Liver (tissue), 9 donors: ENCODE measurements around the gene HS1BP3. TPM values are rescaled to one million over a fixed set of nuclear protein-coding genes. Genes with fewer than 3 reads are reported as not detected.

ENCODE experiments used
- DNase-seq: peaks from one replicate; pipeline ENCODE4 v3.0.0-alpha.2; 2017; ENCODE audit warnings: low spot score
- H3K27ac ChIP-seq, 2 donors: one replicate each; pipeline ENCODE4 v1.7.0; 2013; ENCODE audit warnings: inconsistent platforms in 2 of 2, low read length in 2 of 2, control low read depth in 1 of 2, low read depth in 1 of 2, mild to moderate bottlenecking in 1 of 2
- H3K27me3 ChIP-seq, 4 donors: one replicate each; pipeline versions ENCODE4 v1.6.1 to v1.7.0; 2013; ENCODE audit warnings: low read length in 3 of 4, inconsistent platforms in 1 of 4, mild to moderate bottlenecking in 1 of 4, moderate library complexity in 1 of 4; ENCODE audit not compliant: control insufficient read depth in 4 of 4, insufficient read depth in 4 of 4
- H3K36me3 ChIP-seq, 4 donors: one replicate each; pipeline versions ENCODE4 v1.6.1 to v1.7.0; 2013; ENCODE audit warnings: low read length in 3 of 4, mild to moderate bottlenecking in 3 of 4, low read depth in 1 of 4, moderate library complexity in 1 of 4; ENCODE audit not compliant: control insufficient read depth in 4 of 4, insufficient read depth in 3 of 4
- H3K4me1 ChIP-seq, 4 donors: one replicate each; pipeline versions ENCODE4 v1.6.1 to v1.7.0; 2013; ENCODE audit warnings: low read length in 3 of 4, mild to moderate bottlenecking in 3 of 4, moderate library complexity in 1 of 4; ENCODE audit not compliant: control insufficient read depth in 4 of 4, insufficient read depth in 4 of 4
- H3K4me3 ChIP-seq, 3 donors: one replicate each; pipeline versions ENCODE4 v1.6.1 to v1.7.0; 2013; ENCODE audit warnings: low read length in 3 of 3, control low read depth in 1 of 3, low read depth in 1 of 3, mild to moderate bottlenecking in 1 of 3
- H3K9ac ChIP-seq, 2 donors: one replicate each; pipeline ENCODE4 v1.7.0; 2013; ENCODE audit warnings: low read length in 2 of 2, mild to moderate bottlenecking in 2 of 2, moderate library complexity in 2 of 2, control low read depth in 1 of 2, low read depth in 1 of 2
- H3K9me3 ChIP-seq, 4 donors: one replicate each; pipeline versions ENCODE4 v1.6.1 to v1.7.0; 2013; ENCODE audit warnings: low read length in 3 of 4; ENCODE audit not compliant: control insufficient read depth in 4 of 4
- EGR1 ChIP-seq, 2 donors: IDR thresholded peaks; 2 replicates each; pipeline ENCODE4 v1.6.1; 2016 to 2018; ENCODE audit warnings: antibody characterized with exemption in 2 of 2, low read depth in 2 of 2
- FOXA1 ChIP-seq: IDR thresholded peaks from 2 replicates; pipeline ENCODE4 v1.6.1; 2016; ENCODE audit warnings: antibody characterized with exemption
- GABPA ChIP-seq, 2 donors: IDR thresholded peaks in 1 of 2; conservative IDR thresholded peaks in 1 of 2; 2 replicates each; pipeline ENCODE4 v1.6.1; 2016; ENCODE audit warnings: antibody characterized with exemption in 2 of 2, mild to moderate bottlenecking in 1 of 2, moderate library complexity in 1 of 2
- HNF4A ChIP-seq, 2 donors: conservative IDR thresholded peaks; 2 replicates each; pipeline ENCODE4 v1.6.1; 2016; ENCODE audit warnings: antibody characterized with exemption in 2 of 2, mild to moderate bottlenecking in 2 of 2
- HNF4G ChIP-seq: IDR thresholded peaks from 2 replicates; pipeline ENCODE4 v1.6.1; 2016; ENCODE audit warnings: antibody characterized with exemption
- JUND ChIP-seq, 2 donors: IDR thresholded peaks; 2 replicates each; pipeline ENCODE4 v1.6.1; 2016; ENCODE audit warnings: antibody characterized with exemption in 2 of 2
- NR2F2 ChIP-seq: IDR thresholded peaks from 2 replicates; pipeline ENCODE4 v1.6.1; 2016; ENCODE audit warnings: antibody characterized with exemption
- RAD21 ChIP-seq, 2 donors: IDR thresholded peaks; 2 replicates each; pipeline ENCODE4 v1.6.1; 2016; ENCODE audit warnings: antibody characterized with exemption in 2 of 2, mild to moderate bottlenecking in 2 of 2
- RXRA ChIP-seq, 2 donors: IDR thresholded peaks; 2 replicates each; pipeline ENCODE4 v1.6.1; 2017 to 2018; ENCODE audit warnings: antibody characterized with exemption in 2 of 2, mild to moderate bottlenecking in 1 of 2
- SP1 ChIP-seq: IDR thresholded peaks from 2 replicates; pipeline ENCODE4 v1.6.1; 2018; ENCODE audit warnings: antibody characterized with exemption, mild to moderate bottlenecking
- TAF1 ChIP-seq: conservative IDR thresholded peaks from 2 replicates; pipeline ENCODE4 v1.6.1; 2016; ENCODE audit warnings: antibody characterized with exemption, mild to moderate bottlenecking
- YY1 ChIP-seq: IDR thresholded peaks from 2 replicates; pipeline ENCODE4 v1.6.1; 2016; ENCODE audit warnings: antibody characterized with exemption, mild to moderate bottlenecking
- WGBS: extraction: QIAGEN DNeasy Blood & Tissue Kit; methylation state at CpG from one replicate; pipeline ENCODE4 v1.1.7; 2013; 5-methylcytosine and 5-hydroxymethylcytosine counted together
- polyA plus RNA-seq, 2 donors: library from polyadenylated mRNA; stranded (reverse) in 1 of 2; unstranded in 1 of 2; fragments of 200-250 nt in 1 of 2; fragments of >200 nt in 1 of 2; fragmentation: Nextera tagmentation in 1 of 2; extraction: Ambion mirVana in 1 of 2; gene quantifications; one replicate each; pipeline versions ENCODE4 v1.2.1 to v1.2.3, GENCODE V29; 2013 to 2015
- total RNA-seq, 2 donors: library from RNA; depleted of rRNA; stranded (reverse); fragments of >200 nt; gene quantifications; one replicate each; pipeline ENCODE4 v1.2.3, GENCODE V29; 2014
- TF ChIP-seq, protein P1 (sequence below): IDR thresholded peaks from 2 replicates; pipeline ENCODE4 v1.6.1; 2016; ENCODE audit warnings: antibody characterized with exemption
- TF ChIP-seq, protein P2 (sequence below): IDR thresholded peaks from 2 replicates; pipeline ENCODE4 v1.6.1; 2016; ENCODE audit warnings: antibody characterized with exemption, mild to moderate bottlenecking
- TF ChIP-seq, protein P3 (sequence below): fragments of 150-350 bp; IDR thresholded peaks from 2 replicates; pipeline ENCODE4 v1.5.1; 2017; ENCODE audit warnings: improper control_type of control experiment, low read depth, low read length; ENCODE audit not compliant: missing input control
- TF ChIP-seq, protein P4 (sequence below): IDR thresholded peaks from 2 replicates; pipeline ENCODE4 v1.6.1; 2016; ENCODE audit warnings: antibody characterized with exemption
- TF ChIP-seq, protein P5 (sequence below): IDR thresholded peaks from 2 replicates; pipeline ENCODE4 v1.6.1; 2016; ENCODE audit warnings: antibody characterized with exemption
- donor health status: healthy.
- donor health status: healthy.
- donor health status: healthy.
- donor health status: healthy.
- donor health status: healthy.

Gene HS1BP3
- total and polyA plus RNA-seq, 4 donors, result 7.7 to 15.4 (median 10.9) TPM

DNA sequence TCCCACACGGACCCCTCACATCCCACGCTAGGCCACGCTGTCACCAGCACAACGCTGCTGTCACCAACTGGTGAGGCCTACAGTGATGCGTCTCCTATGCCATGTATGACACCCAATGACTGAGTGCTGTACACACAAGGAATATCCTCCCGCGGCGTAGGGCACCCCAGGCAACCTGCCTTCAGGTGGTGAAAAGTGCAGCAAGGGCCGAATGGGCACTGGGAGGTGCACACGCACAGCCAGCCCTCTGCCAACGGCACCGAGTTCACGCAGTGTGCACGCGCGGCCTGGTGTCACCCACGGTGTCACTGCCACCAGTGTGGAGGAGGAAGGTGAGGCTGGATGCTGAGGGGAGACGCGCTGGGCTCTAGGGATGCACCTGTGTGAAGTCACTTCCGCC, 4.5 kb downstream of the HS1BP3 start:
- no peaks in the 10 kb centered on the region for H3K27me3 ChIP-seq
- peaks cover 0 to 11% (median 3%) of the 10 kb centered on the region in 4 donors for H3K36me3 ChIP-seq
- no peak for DNase-seq
- no peak overlapping the region for H3K9ac ChIP-seq
- H3K4me1 ChIP-seq, result peaks cover 8 to 37% (median 27%) of the 10 kb centered on the region in 4 donors
- no peaks in the 10 kb centered on the region for H3K9me3 ChIP-seq
- no peak for TF ChIP-seq EGR1 (IDR thresholded peaks at IDR 0.05; ENCODE audit: low read depth in 2 of 2)
- TF ChIP-seq FOXA1, result no peak
- TF ChIP-seq, protein P1, sequence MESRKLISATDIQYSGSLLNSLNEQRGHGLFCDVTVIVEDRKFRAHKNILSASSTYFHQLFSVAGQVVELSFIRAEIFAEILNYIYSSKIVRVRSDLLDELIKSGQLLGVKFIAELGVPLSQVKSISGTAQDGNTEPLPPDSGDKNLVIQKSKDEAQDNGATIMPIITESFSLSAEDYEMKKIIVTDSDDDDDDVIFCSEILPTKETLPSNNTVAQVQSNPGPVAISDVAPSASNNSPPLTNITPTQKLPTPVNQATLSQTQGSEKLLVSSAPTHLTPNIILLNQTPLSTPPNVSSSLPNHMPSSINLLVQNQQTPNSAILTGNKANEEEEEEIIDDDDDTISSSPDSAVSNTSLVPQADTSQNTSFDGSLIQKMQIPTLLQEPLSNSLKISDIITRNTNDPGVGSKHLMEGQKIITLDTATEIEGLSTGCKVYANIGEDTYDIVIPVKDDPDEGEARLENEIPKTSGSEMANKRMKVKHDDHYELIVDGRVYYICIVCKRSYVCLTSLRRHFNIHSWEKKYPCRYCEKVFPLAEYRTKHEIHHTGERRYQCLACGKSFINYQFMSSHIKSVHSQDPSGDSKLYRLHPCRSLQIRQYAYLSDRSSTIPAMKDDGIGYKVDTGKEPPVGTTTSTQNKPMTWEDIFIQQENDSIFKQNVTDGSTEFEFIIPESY, result no peak
- no peak for TF ChIP-seq SP1
- no peak for TF ChIP-seq HNF4A (conservative IDR thresholded peaks at IDR 0.05)
- TF ChIP-seq, protein P2, sequence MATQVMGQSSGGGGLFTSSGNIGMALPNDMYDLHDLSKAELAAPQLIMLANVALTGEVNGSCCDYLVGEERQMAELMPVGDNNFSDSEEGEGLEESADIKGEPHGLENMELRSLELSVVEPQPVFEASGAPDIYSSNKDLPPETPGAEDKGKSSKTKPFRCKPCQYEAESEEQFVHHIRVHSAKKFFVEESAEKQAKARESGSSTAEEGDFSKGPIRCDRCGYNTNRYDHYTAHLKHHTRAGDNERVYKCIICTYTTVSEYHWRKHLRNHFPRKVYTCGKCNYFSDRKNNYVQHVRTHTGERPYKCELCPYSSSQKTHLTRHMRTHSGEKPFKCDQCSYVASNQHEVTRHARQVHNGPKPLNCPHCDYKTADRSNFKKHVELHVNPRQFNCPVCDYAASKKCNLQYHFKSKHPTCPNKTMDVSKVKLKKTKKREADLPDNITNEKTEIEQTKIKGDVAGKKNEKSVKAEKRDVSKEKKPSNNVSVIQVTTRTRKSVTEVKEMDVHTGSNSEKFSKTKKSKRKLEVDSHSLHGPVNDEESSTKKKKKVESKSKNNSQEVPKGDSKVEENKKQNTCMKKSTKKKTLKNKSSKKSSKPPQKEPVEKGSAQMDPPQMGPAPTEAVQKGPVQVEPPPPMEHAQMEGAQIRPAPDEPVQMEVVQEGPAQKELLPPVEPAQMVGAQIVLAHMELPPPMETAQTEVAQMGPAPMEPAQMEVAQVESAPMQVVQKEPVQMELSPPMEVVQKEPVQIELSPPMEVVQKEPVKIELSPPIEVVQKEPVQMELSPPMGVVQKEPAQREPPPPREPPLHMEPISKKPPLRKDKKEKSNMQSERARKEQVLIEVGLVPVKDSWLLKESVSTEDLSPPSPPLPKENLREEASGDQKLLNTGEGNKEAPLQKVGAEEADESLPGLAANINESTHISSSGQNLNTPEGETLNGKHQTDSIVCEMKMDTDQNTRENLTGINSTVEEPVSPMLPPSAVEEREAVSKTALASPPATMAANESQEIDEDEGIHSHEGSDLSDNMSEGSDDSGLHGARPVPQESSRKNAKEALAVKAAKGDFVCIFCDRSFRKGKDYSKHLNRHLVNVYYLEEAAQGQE, result no peak
- TF ChIP-seq JUND (IDR thresholded peaks at IDR 0.05), result no peak
- TF ChIP-seq, protein P3, sequence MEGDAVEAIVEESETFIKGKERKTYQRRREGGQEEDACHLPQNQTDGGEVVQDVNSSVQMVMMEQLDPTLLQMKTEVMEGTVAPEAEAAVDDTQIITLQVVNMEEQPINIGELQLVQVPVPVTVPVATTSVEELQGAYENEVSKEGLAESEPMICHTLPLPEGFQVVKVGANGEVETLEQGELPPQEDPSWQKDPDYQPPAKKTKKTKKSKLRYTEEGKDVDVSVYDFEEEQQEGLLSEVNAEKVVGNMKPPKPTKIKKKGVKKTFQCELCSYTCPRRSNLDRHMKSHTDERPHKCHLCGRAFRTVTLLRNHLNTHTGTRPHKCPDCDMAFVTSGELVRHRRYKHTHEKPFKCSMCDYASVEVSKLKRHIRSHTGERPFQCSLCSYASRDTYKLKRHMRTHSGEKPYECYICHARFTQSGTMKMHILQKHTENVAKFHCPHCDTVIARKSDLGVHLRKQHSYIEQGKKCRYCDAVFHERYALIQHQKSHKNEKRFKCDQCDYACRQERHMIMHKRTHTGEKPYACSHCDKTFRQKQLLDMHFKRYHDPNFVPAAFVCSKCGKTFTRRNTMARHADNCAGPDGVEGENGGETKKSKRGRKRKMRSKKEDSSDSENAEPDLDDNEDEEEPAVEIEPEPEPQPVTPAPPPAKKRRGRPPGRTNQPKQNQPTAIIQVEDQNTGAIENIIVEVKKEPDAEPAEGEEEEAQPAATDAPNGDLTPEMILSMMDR, result no peak
- TF ChIP-seq GABPA (IDR thresholded peaks at IDR 0.05 in 1 of 2, conservative IDR thresholded peaks at IDR 0.05 in 1 of 2), result no peak
- TF ChIP-seq RXRA (IDR thresholded peaks at IDR 0.05), result no peak
- no peak for TF ChIP-seq RAD21 (IDR thresholded peaks at IDR 0.05)
- TF ChIP-seq, protein P4, sequence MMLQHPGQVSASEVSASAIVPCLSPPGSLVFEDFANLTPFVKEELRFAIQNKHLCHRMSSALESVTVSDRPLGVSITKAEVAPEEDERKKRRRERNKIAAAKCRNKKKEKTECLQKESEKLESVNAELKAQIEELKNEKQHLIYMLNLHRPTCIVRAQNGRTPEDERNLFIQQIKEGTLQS, result no peak
- TF ChIP-seq, protein P5, sequence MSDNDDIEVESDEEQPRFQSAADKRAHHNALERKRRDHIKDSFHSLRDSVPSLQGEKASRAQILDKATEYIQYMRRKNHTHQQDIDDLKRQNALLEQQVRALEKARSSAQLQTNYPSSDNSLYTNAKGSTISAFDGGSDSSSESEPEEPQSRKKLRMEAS, result no peak
- TF ChIP-seq NR2F2, result no peak
- no peak for TF ChIP-seq YY1
- no peak for TF ChIP-seq HNF4G
- H3K27ac ChIP-seq, result no peak overlapping the region
- H3K4me3 ChIP-seq, result no peak overlapping the region
- 96% methylated on average over 20 of the region's 20 CpGs for WGBS

DNA sequence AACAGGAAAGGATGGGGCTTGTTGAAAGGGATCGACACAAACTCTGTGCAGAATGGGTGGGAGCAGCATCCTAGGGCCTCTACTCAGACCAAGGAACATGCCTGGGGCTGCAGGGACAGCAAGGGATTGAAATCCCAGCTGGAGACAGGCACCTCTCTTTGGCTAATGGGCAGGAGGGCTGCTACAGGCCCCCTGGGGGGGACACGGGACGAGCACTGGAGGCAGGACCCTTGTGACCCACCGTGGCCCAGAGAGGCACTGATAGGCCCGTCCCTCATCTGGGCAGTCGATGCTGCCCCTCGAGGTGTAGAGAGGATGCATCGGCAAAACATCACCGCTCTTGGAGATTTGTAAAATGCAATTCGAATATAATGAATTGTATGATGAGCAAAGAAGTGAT, 5.1 kb downstream of the HS1BP3 start:
- Histone ChIP-seq H3K4me1 (peaks cover 8 to 34% (median 26%) of the 10 kb centered on the region in 4 donors), H3K36me3 (peaks cover 0 to 11% (median 4%) of the 10 kb centered on the region in 4 donors)
- 91% methylated on average over 10 of the region's 10 CpGs for WGBS

More for the DNA sequence above, 5.1 kb downstream of the HS1BP3 start:
- H3K9me3 ChIP-seq, result no peaks in the 10 kb centered on the region
- no peaks in the 10 kb centered on the region for H3K27me3 ChIP-seq
- no peak overlapping the region for H3K9ac ChIP-seq
- no peak overlapping the region for H3K4me3 ChIP-seq
- no peak for TF ChIP-seq RXRA (IDR thresholded peaks at IDR 0.05)
- no peak for TF ChIP-seq TAF1
- TF ChIP-seq HNF4A (conservative IDR thresholded peaks at IDR 0.05), result no peak
- TF ChIP-seq, protein P2, result no peak
- no peak for TF ChIP-seq NR2F2
- TF ChIP-seq EGR1 (IDR thresholded peaks at IDR 0.05; ENCODE audit: low read depth in 2 of 2), result no peak
- TF ChIP-seq, protein P3, result no peak
- TF ChIP-seq YY1, result no peak
- DNase-seq, result no peak
- H3K27ac ChIP-seq, result no peak overlapping the region
